Astrocyte of the cerebellum (primary cell): ENCODE data around the gene IGSF9B.

Experiments used
- DNase-seq: peaks from one replicate; pipeline ENCODE4 v3.0.0-alpha.2; 2011; ENCODE audit warnings: low read depth
- H3K4me3 ChIP-seq: 2 replicates; pipeline ENCODE4 v1.5.1; 2011; ENCODE audit warnings: mild to moderate bottlenecking, low read depth, low read length, moderate library complexity
- CTCF ChIP-seq: IDR thresholded peaks from 2 replicates; pipeline ENCODE4 v1.5.1; 2012; ENCODE audit warnings: low read length, low read depth, moderate library complexity, mild to moderate bottlenecking; ENCODE audit errors: missing control alignments
- in situ Hi-C: cut with HindIII; loops from 2 replicates; pipeline ENCODE4 v1.10.0; 2017; ENCODE audit warnings: low sequenced_read_pairs

IGSF9B gene

GRCh38 chr11:133900176-133901105 lies 56.3 kb downstream of the IGSF9B start:
- H3K4me3 ChIP-seq = no peak overlapping the region
- TF ChIP-seq CTCF = no peak

GRCh38 chr11:133898770-133899115 lies 58.0 kb downstream of the IGSF9B start:
- TF ChIP-seq CTCF = no peak
- DNase-seq = no peak
- in situ Hi-C loops = no loop called here
- H3K4me3 ChIP-seq = no peak overlapping the region

More at GRCh38 chr11:133900176-133901105, 56.3 kb downstream of the IGSF9B start:
- no peak for DNase-seq
- in situ Hi-C loops = no loop called here

GRCh38 chr11:133898031-133898769 lies 58.6 kb downstream of the IGSF9B start:
- no peak for TF ChIP-seq CTCF
- H3K4me3 ChIP-seq = no peak overlapping the region
- DNase-seq = no peak
- in situ Hi-C loops = no loop called here

- in situ Hi-C loops = no loop called here
- no peak for TF ChIP-seq CTCF
- no peak for DNase-seq
- no peak overlapping the region for H3K4me3 ChIP-seq
Observed at GRCh38 chr11:133897331-133897650, 59.5 kb downstream of the IGSF9B start.

- no peak for DNase-seq
- no peak overlapping the region for H3K4me3 ChIP-seq
- TF ChIP-seq CTCF = no peak
- in situ Hi-C loops = no loop called here
Observed at GRCh38 chr11:133896642-133897330, 60.0 kb downstream of the IGSF9B start.

- in situ Hi-C loops = no loop called here
- no peak overlapping the region for H3K4me3 ChIP-seq
- no peak for TF ChIP-seq CTCF
- DNase-seq = no peak
Observed at GRCh38 chr11:133896028-133896427, 60.7 kb downstream of the IGSF9B start.
